ENCODE results near the gene SPECC1L.

Gene SPECC1L

DNA sequence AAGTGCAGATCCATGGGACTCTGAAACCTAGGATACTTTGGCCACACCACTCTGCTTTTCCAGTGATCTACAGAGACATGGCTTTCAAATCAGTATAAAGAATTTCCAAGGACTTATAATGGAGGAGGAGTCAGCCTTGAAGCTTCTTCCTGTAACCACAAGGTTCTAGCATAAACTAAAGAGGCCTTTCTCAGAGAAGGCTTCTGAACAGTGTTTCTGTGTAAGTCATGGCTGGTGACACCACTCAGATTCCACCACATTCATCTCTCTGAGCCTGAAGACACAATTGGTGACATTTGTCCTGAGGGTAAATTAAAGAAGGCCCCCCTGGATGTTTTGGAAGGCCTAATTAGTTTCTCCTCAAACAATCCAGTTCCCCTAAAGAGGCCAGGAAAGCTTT, 127.8 kb downstream of the SPECC1L start:
- no peak for DNase-seq (ENCODE audit: low read depth, low spot score)

DNA sequence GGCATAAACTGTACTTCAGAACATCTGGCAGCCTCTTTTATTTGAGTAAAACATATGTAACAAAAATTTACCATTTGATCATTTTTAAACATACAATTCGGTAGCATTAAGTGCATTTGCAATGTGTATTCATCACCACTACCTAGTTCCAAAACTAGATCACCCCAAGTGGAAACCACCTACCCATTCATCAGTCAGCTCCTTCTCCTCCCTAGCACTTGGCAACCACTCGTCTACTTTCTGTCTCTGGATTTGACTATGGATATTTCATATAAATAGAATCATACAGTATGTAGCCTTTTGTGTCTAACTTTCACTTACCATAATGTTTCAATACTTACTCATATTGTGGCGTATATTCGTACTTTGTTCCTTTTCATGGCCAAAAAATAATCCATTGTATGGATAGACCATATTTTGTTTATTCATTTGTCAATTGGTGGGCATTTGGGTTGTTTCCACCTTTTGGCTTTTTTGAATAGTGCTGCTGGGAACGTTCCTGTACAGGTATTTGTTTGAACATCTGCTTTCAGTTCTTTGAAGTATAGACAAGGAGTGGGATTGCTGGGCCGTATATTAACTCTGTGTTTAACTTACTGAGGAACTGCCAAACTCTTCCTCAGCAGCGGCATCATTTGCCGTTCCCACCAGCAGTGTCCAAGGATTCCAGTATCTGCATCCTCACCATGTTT, 129.5 kb downstream of the SPECC1L start:
- DNase-seq (ENCODE audit: low read depth, low spot score): no peak

DNA sequence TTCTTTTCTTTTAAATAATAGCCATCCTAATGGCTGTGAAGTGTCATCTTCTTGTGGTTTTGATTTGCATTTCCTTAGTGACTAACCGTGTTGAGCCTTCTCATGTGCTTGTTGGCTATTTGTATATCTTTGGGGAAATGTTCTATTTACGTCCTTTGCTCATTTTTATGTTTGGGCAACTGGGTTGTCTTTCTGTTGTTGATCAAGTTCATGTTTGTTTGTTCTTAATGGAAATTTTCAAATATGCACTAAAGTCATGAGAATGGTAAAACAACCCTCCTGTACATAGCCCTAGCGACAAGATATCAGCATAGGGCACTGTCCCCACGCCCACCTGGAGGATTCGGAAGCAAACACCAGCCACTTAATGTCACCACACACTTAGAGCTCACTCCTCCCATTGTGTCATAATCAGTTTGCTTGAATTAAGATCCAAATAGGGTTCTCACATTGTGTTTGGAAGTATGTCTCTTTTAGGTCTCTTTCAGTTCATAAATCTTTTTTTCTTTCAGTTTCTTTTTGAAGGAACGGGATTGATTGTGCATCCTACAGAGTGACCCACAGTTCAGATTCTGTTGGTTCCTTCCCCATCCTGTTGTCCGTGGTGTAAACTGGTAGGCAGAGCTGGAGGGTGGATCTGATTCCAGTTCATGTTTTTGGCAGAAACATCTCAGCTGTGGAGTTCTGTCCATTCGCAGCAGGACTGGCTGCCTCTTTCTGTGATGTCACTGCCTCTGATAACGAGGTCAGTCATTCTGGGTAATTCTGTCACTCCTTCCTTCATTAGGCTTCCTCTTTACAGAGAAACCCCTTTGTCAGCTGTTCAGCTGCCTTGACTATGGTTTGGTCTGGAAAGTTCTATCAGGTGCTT, 130.3 kb downstream of the SPECC1L start:
- DNase-seq (ENCODE audit: low read depth, low spot score): no peak

DNA sequence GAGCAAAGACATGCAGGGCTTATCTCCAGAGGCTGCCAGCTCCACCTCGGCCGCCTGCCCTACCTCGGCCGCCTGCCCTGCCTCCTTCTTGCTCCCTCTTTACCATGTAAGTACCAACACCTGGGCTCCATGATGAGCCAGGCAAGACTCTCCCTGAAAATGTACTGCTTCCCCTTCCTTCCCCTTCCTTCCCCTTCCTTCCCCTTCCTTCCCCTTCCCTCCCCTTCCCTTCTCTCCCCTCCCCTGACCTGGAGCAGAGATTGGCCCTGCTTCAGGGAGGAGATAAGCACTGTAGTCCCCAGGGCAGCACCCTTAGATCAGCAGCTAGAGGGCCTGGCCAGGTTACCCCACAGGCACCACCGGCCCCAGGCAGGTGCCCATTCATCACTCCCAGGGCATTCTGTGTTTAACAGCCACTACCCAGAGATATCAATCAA, 131.3 kb downstream of the SPECC1L start:
- no peak for DNase-seq (ENCODE audit: low read depth, low spot score)

DNA sequence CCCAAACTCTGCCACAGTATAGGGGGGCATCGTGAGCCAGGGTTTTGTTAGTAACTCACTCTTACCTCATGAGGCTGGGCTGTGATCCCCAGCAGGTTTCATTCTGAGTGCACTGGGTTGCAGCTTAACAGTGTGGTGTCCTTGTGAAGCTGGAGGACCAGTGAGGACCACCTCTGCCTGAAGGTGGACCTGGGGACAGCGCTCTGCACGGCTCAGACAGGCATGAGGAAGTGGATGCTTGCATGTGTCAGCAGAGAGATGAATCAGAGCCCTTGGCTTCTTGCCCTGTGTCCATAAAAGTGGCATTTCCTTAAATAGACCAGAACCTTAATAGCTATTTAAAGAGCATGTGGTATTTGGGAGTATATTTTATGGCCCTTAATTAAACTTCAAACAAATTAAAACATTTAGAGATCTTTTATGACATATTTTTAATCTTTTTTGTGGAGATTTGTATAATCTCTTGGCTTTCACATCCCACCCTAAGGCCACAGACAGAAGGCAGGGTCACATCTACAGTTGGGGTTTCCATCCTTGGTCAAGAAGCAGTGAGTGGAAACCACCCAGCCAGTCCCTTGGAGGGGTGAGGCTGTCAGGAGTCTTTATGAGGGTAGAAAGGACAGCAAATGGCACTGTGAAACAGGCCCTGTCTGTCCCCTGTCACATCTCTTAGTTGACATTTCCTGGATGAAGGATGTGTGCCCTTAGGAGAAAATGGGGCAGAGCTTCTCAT, 132.0 kb downstream of the SPECC1L start:
- DNase-seq (ENCODE audit: low read depth, low spot score): no peak

DNA sequence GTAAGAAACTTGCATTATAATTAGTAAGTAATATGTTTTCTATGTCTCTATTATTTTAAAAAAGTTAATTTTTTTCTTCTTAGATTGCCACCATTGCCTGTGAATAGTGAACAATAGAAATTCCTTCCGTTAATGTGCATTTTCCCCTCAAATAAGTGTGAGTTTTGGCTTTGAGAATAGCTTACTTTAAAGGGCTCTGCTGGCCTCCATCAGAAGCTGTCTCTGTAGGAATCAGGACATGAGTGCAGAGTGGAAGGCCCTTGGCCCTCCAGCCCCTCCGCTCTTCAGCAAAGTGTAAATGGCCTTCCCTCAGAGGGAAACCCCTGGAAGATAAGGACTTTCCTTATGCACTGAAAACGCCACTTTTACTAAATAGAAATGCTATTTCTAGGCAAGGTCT, 132.7 kb downstream of the SPECC1L start:
- no peak for DNase-seq (ENCODE audit: low read depth, low spot score)

DNA sequence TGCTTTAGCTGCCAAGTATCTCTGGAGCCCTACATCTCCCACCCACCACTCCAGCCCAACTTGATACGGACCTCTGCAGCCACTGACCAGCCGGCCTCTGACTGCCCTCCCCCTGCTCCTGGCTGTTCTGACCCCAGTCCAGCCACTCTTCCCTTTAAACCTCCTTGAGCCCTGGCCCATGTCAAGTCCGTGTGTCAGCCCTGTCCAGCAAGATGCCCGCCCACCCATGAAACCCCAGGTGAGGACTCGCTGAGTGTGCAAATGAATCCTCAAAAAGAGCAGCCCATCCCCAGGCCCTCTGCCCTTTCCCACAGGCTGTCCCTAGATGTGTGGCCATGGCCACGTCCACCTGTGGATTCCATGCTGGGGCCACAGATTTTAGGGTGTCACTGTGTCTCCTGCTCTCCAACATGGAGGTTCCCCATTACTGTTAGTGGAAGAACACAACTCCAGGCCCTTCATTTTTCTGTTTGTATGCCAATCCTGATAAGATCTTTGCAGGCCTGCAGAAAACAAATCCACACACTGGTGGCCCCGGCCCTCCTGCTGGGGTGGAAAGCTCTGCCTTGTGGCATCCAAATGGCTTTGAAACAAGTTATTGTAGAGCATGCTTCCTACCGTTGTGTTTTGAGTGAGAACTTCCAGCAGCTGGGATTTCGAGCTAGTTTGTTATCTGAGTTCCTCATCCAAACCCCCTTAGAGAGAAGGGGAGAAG, 134.1 kb downstream of the SPECC1L start:
- DNase-seq (ENCODE audit: low read depth, low spot score): no peak

DNA sequence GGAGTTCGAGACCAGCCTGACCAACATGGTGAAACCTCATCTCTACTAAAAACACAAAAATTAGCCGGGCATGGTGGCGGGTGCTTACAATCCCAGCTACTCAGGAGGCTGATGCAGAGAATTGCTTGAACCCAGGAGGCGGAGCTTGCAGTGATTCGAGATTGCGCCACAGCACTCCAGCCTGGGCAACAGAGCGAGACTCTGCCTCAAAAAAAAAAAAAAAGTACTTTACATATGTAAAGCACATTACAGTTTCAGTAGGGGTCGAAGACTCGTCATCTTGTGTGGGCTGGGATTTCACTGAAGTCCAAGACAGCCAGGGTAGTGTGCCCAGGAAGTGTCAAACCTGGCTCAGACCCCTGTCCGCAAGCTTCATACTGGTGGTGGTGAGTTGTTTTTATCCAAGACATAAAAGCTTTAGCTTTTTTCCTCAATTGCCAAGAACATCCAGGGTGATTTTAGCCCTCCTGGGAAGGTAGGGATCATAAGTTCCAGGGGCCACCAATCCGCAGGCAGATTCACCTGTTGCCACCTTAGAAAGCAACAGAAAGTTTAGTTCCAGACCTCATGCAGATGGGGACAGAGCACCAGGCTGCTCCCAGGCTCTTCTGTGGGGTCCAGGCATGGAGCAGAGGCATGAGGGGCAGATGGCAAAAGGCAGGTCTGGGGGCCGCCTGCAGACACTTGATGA, 135.1 kb downstream of the SPECC1L start:
- no peak for DNase-seq (ENCODE audit: low read depth, low spot score)

DNA sequence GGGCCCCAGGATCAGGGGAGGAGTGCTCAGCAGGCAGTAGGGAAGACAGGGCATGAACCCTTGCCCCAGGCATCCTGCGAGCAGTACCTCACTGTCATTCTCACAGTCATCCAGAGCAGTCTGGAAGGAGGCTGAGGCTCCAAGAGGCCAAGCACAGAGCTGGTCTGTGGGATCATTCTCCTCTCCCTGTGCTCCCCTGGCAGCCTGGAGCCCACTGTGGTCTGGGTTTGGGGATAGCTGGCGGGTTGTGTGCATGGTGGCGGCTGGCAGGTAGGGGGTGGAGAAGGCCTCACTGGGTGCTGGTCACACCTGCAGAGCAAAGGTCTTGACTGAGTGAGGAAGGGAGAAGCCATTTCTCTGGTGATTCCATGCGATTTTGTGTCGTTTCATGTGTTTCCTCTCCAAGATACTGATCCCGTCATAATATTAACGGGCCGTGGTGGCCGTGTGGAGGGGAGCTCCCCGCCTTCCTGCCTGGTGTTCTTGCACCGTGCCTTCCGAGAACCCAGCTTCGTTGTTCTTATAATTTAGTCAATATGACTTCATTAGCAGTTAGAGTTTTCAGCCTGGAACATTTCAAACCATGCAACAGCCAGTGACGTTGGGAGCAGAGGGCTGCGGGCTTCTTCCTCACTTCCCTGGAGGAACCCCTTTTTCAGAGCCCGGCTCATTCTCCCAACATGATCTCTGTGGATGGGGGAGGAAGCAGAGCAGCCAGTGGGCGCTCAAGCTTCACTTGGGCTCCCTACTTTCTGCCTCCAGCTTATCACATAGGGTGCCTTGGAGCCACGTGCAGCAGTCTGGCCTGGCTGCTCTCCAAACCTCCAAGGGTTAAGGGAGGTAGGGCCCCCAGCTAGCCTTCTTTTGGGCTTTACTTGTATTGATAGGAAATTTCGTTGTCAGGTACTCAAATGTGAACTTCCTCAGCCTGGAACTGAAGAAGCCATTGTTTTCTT, 136.0 kb downstream of the SPECC1L start:
- DNase-seq (ENCODE audit: low read depth, low spot score): no peak

DNA sequence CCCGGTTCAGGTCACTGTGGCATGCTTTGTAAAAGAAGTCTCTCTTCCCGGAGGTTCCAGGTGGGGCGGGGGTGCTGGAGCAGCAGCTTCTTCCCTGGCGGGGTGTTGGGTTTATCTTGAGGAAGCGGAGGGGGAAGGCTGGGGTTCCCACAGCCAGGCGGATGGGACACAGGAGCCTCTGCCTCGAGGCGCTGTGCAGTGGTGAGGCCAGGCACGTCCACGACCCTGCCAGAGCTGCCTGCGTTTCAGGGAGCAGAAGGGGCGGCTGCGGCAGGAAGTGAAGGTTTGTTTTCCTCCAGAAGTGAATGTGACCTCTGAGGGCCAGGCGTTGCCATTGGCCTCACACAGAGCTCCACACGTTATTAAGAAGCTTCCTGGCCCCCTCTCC, 136.6 kb downstream of the SPECC1L start:
- no peak for DNase-seq (ENCODE audit: low read depth, low spot score)

DNA sequence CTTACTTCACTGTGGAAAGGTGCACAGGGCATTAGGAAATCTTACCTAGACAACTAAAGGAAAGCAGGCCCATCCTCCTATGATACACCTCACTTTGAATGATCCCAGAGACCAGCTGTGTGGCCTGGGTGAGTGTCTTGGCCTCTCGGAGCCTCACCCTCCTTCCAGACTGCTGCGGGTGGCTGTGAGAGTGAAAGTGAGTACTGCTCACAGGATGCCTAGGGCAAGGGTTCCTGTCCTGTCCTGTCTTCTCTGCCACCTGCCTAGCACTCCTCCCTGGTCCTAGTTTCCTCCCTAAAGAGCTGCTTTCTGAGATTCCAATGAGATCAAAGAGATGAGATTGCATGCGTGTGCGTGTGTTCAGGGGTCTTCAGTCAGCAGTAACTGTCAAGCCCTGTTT, 137.3 kb downstream of the SPECC1L start:
- no peak for DNase-seq (ENCODE audit: low read depth, low spot score)

DNA sequence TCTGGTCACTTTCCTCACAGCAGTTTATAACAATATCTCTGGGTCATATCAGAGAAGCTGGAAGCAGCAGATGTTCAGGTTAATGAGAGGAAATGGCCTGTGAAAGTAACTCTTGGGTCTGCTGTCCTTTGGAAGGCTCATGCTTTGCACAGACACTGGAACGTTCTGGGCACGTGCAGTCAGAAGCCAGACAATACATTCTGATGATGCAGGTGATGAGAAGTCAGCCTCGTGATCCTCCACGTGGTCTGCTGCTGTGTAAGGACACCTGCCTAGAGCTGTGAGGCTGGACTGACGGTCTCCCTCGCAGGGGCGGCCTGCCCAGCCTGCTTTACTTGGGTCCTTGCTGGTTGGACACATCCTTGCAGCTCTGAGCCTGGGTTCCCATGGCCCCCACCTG, 138.0 kb downstream of the SPECC1L start:
- DNase-seq (ENCODE audit: low read depth, low spot score): no peak

DNA sequence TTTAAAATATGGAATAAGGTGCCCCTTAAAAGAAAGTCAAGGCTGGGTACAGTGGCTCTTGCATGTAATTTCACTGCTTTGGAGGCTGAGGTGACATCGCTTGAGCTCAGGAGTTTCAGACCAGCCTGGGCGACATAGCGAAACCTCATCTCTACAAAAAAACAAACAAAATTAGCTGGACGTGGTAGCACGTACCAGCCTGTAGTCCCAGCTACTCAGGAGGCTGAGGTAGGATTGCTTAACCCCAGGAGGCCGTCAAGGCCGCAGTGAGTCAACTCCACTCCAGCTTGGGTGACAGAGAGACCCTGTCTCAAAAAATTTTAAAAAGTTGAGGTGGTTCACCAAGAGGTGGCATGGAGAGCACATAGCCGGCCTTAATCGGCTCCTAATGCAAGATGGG, 139.1 kb downstream of the SPECC1L start:
- no peak for DNase-seq (ENCODE audit: low read depth, low spot score)

DNA sequence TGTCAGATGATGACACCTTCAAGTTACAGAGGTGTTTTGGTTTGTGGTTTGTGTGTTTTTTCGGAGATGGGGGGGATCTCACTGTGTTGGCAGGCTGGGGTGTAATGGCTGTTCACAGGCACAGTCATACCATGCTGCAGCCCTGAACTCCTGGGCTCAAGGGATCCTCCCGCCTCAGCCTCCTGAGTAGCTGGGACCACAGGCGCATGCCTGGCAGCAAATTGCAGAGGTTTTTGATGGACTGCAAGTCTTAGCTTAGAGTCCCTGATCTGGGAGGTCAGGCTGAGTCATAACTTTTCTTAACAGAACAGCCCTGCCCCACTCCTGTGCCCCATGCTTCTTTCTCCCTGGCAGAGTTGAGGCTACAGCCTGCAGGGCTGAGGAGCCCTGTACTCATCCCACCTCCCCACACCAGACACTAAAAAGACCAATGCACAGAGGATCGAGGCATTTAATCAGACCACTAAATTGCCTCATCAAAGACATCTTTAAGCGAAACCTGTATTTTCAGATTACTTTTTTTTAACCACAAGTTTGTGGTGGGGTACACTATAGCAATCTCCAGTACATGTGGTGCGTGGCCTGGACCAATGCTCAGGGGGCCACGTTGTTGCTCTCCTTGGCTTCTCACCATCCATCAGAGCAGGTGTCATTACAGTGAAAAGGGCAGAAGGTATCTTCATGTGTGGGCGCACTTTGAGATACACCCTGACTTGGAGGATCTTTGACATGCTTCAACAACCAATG, 139.7 kb downstream of the SPECC1L start:
- no peak for DNase-seq (ENCODE audit: low read depth, low spot score)

DNA sequence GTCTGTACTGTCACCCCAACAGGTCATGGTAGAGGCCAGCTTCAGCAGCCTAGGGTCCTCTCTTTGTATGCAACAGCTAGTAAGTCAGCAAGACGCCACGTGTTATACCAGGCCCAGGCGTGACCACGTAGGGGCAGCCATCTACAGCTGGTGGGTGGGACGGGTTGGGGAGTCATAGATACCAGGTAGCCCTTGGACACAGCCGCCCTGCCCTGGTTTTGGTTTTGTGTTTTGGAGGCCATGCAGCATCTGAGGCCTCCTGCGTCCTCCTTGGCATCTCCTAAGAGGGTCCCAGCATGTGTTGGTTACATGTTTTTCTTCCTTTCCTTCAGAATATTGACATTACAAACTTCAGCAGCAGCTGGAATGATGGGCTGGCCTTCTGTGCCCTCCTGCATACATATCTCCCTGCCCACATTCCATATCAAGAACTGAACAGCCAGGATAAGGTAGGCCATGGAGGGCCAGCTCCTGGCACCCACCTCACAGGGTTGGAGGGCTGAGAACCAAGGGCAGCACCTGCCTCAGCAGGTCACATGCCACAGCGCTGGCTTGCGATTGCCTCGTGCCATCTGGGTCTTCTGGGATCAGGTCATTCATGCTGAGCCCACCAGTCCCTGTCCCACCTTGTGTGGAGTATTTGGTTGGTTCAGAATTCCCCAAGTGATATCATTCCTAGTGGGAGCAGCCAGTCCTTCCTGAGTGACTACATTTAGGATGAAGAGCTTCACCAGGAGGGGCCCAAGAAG, 140.8 kb downstream of the SPECC1L start:
- DNase-seq (ENCODE audit: low read depth, low spot score): no peak

DNA sequence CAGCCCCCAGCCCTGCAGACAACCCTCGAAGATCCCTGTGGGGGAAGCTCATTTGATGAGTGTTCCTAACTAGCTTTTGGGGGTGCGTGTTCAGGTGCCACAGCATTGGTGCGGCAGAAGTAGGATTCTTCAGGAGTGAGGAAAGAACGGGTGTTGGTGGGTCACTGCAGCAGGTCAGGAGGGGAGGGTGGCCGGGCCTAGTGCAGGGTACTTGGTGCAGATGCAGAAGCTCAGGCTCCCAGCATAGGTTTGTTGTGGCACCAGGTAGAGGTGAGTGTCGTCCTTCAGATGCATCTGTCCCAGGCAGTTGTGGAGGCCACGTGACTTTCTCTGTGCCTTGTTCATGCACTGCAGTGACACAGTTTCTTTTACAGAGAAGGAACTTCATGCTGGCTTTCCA, 141.6 kb downstream of the SPECC1L start:
- DNase-seq (ENCODE audit: low read depth, low spot score): no peak

DNA sequence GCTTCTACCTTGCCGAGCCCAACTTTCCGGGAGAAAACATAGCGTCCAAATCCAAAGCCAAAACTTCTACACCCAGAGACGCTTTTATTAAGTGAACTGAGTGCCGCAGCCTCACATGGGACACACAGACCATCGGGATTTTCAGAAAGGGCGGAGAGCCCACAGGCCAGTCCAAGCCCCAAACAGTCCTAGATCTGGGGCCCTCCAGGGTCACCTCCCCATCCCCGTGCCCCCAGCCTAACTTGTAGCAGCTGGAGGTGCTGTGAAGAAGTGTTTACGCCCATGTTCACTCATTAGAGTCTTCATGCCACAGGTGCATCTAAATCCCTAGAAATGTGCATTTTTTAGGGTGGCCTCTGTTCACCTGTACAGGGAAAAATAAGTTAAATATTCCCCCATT, 142.6 kb downstream of the SPECC1L start:
- no peak for DNase-seq (ENCODE audit: low read depth, low spot score)

DNA sequence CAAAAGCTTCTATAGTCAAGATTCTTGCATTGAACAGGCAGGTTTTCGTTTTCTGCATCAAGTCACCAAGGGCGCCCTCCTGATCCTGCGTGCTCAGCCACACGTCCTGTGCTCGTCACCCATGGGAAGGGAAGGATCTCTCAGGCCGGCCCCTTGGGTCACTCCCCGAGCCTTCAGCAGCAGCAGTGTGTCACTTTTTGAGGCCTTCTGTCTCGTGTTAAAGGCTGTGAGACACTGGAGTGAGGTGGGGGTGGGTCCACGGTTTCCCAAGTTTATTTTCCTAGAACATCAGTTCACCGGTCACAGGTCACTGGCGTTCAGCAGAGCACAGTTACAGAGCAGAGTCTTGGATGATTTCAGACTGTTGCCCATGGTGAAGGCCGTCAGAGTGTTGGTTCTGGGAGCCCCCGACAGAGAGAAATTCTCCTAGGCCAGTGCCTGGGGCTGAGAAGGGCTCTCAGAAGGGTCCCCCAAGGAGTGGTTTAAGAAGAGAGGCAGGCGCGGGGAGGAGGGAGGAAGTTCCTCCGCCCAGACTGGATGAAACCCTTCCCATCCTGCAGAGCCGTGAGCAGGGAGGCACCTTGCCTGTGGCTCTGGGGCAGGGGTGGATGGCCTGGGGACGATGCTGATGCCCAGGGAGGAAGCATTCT, 143.2 kb downstream of the SPECC1L start:
- no peak for DNase-seq (ENCODE audit: low read depth, low spot score)

Data from activated naive CD8-positive, alpha-beta T cell treated with anti-CD3 and anti-CD28 coated beads, Interleukin-2, amount 50 U/mL, for 16 hours (primary cell).